Measurements from ENCODE around the gene ATXN7.

GRCh38 chr3:63841704-63842103, 22.0 kb upstream of the ATXN7 start:
- TF ChIP-seq CTCF (IDR thresholded peaks at IDR 0.05) (no peak), POLR2A (IDR thresholded peaks at IDR 0.05) (no peak)

All from esophagus squamous epithelium (tissue), 4 donors.